ENCODE results near the gene ZKSCAN4.

GRCh38 chr6:28280595-28281287, 28.7 kb upstream of the ZKSCAN4 start:
- TF ChIP-seq, protein P1, sequence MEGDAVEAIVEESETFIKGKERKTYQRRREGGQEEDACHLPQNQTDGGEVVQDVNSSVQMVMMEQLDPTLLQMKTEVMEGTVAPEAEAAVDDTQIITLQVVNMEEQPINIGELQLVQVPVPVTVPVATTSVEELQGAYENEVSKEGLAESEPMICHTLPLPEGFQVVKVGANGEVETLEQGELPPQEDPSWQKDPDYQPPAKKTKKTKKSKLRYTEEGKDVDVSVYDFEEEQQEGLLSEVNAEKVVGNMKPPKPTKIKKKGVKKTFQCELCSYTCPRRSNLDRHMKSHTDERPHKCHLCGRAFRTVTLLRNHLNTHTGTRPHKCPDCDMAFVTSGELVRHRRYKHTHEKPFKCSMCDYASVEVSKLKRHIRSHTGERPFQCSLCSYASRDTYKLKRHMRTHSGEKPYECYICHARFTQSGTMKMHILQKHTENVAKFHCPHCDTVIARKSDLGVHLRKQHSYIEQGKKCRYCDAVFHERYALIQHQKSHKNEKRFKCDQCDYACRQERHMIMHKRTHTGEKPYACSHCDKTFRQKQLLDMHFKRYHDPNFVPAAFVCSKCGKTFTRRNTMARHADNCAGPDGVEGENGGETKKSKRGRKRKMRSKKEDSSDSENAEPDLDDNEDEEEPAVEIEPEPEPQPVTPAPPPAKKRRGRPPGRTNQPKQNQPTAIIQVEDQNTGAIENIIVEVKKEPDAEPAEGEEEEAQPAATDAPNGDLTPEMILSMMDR (IDR thresholded peaks at IDR 0.05), result no peak
- TF ChIP-seq POLR2A (IDR thresholded peaks at IDR 0.05), result no peak

Data from Peyer's patch (tissue), 4 donors.